HTR-8/SVneo (cell line): ENCODE results near the gene CTU1.

Experiments
- DNase-seq: peaks from one replicate; pipeline ENCODE4 v3.0.0; 2011; ENCODE audit warnings: low spot score, mixed read lengths; ENCODE audit not compliant: insufficient read length
- FAIRE-seq: peaks from 2 replicates; lab custom pipeline; 2011; peaks lifted over from hg19 to GRCh38; lab: Jason Lieb, UNC

Gene CTU1

DNA sequence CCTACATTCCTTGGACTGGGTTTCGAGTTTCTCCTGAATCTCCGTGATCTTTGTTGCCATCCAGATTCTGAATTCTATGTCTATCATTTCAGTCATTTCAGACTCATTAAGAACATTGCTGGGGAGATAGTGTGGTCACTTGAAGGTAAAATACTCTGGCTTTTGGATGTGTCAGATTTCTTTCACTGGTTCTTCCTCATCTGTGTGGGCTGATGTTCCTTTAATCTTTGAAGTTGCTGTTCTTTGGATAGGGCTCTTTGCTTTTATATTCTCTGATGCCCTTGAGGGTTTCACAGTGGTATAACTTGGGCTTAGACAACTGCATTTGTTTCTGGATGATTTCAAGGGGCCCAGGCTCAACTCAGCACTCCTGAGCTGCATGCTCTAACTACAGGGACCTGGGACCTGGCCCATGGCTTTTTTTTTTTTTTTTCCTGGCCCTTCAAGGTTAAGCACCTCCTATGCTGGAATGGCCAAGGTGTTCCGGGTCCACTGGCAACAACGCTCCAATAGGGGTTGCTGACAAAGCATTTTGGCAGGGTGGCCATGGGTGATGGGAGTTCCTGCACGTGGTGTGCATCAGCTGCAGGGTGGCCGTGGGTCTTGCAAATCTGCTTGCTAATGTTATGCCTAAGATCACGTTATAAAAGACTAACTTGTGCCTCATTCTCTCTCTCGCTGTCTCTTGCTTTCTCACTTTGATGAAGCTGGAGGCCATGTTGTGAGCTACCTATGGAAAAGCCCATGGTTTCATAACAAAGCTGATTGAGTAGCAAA lies 28.0 kb upstream of the CTU1 start:
- DNase-seq = no peak

DNA sequence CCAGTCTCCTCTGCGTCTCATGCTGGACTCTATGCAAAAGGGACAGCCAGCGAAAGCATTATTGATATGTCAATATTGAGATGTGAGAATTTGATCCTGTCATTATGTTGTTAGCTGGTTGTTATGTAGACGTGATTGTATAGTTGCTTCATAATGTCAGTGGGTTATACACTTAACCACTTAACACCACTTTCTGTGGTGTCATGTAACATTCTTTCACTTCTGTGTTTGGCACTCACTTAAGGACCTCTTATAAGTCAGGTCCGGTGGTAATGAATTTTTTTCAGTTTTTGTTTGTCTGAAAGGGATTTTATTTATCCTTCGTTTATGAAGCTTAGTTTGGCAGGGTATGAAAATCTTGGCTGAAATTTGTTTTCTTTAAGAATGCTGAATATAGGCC lies 26.8 kb upstream of the CTU1 start:
- FAIRE-seq = no peak
- DNase-seq = no peak

More for the DNA sequence above, 28.0 kb upstream of the CTU1 start:
- FAIRE-seq = no peak

DNA sequence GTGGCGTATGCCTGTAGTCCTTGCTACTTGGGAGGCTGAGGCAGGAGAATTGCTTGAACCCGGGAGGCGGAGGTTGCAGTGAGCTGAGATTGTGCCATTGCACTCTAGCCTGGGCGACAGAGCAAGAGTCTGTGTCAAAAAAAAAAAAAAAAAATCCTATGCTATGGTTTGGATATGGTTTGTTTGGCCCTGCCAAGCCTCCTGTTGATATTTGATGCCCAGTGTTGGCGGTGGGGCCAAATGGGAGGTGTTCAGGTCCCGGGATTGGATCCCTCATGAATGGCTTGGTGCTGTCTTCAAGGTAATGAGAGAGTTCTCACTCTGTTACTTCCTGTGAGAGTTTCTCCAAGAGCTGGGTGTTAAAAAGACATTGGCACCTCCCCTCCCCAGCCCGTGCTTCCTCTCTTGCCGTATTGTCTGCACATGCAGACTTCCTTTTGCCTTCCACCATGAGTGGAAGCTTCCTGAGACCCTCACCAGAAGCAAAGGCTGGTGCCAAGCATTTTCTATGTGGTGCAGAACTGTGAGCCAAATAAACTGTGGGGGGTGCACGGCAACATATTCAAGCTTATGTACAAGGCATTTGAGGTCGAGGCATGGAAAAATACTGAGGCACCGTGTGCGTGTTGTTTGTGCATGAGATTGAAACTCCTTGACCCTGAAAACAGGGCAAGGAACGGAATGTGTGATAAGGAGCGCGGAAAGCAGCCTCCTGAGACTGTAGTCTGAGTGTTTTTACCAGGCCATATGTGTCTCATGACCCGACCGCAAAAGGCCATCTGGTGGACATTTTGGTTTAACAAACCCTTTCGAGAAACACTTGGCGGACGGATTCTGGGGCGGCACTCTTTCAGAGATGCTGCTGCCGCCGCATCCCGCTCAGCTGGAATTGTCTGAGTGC lies 23.8 kb upstream of the CTU1 start:
- DNase-seq (no peak), FAIRE-seq (no peak)

DNA sequence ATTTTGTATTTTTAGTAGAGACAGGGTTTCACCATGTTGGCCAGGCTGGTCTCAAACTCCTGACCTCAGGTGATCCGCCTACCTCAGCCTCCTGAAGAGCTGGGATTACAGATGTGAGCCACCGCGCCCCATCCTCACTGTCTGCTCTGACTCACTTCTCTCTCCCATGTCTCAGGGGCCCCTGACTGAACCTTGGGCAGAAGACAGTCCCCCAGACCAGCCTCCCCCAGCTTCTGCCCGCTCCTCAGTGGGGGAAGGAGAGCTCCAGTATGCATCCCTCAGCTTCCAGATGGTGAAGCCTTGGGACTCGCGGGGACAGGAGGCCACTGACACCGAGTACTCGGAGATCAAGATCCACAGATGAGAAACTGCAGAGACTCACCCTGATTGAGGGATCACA lies 21.5 kb upstream of the CTU1 start:
- DNase-seq = no peak
- FAIRE-seq = no peak

DNA sequence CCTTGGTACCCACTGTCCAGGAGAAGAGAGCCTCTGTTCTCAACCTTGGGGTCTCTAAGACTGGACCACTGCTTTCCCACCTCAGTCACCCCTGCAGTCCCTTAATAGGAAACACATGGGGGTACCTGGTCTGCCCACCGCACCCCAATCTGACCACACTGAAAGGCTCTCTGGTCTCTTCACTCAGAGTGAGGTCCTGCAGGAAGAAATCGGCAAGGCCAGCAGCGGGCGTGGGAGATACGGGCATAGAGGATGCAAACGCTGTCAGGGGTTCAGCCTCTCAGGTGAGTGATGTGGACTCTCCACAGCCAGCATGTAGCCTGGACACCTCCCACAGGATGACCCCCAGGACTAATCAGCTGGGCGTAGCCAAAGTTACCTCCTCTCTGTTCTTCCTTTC lies 20.0 kb upstream of the CTU1 start:
- FAIRE-seq = no peak
- no peak for DNase-seq

DNA sequence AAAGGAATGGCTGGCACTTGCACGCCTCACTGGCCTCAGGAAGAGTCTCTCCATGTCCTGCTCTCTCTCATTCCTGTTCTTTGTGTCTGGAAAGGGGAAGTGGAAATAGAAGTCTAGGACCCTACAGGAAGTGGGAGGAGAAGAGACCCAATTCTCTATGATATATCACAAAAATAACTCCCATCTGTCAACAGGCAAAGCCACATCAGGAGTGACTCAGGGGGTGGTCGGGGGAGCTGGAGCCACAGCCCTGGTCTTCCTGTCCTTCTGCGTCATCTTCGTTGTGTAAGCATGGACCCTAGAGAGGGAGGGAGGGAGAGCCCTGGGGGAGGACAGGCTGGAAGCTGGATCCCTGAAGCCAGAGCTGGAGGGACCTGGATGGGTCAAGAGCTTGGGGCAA lies 19.5 kb upstream of the CTU1 start:
- no peak for FAIRE-seq
- peak; percentile 32 for DNase-seq

DNA sequence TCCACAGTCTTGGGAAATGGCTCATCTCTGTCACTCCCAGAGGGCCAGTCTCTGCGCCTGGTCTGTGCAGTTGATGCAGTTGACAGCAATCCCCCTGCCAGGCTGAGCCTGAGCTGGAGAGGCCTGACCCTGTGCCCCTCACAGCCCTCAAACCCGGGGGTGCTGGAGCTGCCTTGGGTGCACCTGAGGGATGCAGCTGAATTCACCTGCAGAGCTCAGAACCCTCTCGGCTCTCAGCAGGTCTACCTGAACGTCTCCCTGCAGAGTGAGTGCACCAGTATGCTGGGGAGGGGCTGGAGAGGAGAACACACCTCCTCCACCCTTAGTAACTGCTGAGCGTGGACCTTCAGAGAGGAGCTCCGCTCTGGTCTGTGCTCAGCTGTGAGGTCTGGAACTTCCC lies 18.8 kb upstream of the CTU1 start:
- no peak for FAIRE-seq
- no peak for DNase-seq

DNA sequence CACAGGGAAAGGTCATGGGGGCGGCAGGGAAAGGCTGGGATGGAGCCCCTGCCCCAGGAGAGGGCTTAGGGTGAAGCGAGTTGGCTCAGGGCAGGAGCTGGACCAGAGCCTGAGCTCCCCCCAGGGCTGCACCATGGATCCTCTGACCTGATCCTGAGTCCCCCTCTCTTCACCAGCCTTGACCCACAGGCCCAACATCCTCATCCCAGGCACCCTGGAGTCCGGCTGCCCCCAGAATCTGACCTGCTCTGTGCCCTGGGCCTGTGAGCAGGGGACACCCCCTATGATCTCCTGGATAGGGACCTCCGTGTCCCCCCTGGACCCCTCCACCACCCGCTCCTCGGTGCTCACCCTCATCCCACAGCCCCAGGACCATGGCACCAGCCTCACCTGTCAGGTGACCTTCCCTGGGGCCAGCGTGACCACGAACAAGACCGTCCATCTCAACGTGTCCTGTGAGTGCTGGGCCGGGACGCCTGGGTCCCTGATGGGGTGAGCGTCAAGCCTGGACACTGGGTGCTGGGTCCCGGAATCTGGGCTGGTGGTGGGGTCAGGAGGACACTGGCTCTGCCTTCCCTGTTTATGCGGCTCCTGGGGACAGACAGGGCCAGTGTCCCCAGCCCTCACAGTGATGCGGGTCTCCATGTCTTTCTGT lies 17.3 kb upstream of the CTU1 start:
- no peak for FAIRE-seq
- DNase-seq = no peak

DNA sequence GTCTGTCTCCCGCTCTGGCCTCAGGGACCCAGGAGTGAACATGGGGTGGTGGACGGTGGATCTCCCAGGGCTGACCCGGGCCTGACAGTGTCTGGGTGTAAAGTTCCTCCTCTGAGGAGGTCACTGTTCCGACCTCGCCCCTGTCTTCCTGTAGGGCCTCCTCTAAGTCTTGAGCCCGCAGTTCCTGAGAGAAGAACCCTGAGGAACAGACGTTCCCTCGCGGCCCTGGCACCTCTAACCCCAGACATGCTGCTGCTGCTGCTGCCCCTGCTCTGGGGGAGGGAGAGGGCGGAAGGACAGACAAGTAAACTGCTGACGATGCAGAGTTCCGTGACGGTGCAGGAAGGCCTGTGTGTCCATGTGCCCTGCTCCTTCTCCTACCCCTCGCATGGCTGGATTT lies 16.5 kb upstream of the CTU1 start, which contains the start of gene SIGLEC9:
TSS of gene SIGLEC9 (plus strand) at position 178 of the 400 bp plus-strand sequence. CDS start at position 247, 69 bp downstream.
- no peak for FAIRE-seq

DNA sequence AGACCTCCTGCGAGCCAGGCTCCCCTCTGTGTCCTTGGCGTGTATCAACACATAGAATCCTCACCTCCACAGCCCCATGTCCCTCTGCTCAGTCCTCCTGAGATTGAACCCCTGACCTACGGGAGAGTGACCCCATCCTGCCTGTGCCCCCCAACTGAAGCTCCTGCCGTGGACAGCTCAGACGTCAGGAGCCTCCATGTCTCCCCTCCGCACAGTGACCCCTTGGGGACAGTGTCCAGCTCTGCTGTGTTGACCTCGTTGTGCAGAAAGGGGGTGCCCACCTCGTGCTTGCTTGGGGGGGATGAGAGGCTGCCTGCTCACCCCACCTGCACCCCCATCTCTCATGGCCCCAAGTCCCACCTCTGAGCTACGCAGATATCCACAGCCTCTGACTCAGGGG lies 16.0 kb upstream of the CTU1 start:
- FAIRE-seq = no peak
- DNase-seq = no peak

More for the DNA sequence above, 16.5 kb upstream of the CTU1 start, which contains the start of gene SIGLEC9:
- DNase-seq = no peak

DNA sequence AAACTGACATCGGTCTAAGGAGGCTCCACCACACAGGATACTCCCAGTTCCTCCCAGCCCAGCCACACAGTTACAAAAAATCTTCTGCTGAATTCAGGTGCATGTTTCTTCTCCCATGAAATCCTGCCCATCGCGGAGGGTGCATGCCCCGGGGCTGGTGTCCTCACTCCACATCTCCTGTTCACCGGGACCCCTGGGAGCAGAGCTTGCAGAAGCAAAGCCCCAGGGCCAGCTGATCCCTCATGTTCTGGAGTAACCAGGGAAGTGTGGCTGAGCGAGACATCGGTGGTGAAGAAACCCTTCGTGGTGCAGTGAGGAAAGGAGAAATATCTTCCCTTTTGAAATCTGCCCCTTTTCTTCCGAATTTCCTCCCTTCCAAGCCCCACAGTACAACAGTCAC lies 15.6 kb upstream of the CTU1 start:
- DNase-seq (no peak), FAIRE-seq (no peak)

DNA sequence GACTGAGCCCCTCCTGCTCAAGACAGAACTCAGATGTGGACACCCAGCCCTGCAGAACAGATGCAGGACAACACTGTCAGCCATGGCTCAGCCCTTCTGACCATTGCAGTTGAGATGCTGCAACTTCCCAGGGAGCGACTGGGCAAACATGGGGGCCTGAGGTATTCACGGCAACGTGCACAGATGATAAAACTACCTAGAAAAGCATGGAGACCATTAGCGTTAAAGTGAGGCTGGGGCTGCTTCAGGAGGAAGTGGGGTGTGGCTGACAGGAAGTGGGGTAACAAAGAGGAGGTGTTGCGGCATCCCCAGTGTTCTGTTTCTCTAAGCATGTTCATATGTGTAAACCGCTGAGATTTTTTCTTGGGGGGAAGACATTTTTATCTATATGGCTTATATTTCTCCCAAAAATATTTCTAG lies 15.2 kb upstream of the CTU1 start:
- no peak for DNase-seq
- no peak for FAIRE-seq

DNA sequence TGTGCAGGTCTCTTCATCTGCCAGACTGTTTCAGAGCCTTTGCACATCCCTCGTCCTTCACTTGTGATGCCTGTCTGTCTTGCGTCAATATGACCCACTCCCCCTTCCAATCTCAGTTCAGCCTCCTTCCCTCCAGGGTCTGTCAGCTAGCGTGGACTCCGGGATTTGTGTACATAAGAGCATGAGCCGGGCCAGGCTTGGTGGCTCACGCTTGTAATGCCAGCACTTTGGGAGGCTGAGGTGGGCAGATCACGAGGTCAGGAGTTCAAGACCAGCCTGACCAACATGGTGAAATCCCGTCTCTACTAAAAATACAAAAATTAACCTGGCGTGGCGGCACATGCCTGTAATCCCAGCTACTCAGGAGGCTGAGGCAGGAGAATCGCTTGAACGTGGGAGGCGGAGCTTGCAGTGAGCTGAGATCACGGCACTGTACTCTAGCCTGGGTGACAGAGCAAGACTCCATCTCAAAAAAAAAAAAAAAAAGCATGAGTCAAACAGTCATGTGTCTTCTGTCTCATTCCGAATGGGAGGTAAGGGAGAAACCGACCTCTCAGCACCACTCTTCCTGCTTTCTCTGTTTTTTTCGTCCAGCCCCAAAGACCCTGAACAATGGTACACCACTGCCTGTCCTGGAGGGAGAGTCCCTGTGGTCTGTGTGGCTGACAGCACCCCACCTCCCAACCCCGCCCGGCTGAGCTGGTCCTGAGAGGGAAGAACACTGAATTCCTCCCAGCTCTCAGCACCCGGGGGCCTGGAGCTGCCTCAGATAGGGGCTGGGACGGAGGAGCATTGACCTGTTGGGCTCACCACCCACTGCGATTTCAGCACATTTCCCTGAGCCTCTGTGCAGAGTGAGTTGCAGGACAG lies 14.1 kb upstream of the CTU1 start:
- FAIRE-seq (no peak), DNase-seq (no peak)

DNA sequence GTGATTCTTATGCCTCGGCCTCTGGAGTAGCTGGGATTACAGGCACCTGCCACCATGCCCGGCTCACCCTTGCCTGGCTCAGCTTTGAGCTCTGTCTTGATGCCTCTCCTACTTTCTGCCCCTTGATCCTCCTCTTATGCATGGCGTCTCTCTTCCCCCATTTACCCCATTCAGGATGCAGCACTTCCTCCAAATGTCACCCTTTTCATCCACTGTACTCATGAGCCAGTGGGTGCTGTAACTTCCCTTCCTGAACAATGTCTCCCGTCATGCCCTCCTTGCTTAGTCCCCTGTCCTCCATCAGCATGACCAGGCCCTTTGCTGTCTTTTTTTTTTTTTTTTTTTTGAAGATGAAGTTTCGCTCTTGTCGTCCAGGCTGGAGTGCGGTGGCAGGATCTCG lies 13.0 kb upstream of the CTU1 start:
- DNase-seq (no peak), FAIRE-seq (no peak)

DNA sequence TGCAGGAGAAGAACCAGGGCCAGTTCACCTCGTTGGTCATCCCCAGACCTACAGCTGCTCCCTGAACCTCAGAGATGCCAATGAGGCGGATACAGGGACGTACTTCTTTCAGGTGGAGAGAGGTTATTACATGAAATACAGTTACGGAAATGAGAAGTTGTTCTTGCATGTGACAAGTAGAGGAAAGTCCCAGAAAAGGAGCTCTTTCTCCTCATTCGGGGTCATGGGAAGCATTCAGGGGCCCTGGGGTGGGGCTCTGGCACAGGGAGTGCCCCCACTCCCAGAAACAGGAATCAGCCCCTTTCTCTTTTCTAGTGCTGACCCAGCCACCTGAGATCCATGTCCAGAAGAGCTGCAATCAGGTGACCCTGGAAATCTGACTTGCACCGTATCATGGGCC lies 12.0 kb upstream of the CTU1 start:
- DNase-seq = no peak
- no peak for FAIRE-seq

DNA sequence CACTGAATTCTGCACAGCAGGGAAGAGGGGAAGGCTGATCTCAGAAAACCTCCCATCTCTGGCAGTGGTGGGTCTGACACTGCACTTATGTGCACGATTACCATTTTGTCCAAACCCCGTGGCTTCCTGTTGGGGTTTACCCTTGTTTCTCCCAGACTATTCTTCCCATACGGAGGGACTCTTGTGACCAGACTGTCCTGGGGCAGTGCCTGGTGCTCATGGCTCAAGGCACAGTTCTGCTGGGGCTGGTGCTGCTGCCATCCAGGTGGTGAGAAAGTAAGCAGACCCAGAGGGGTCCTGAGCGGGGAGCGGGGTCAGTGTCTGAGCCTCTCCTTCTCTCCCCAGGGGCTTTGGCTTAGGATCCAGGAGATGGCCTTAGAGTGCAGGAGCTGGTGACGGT lies 11.4 kb upstream of the CTU1 start:
- FAIRE-seq (no peak), DNase-seq (no peak)

DNA sequence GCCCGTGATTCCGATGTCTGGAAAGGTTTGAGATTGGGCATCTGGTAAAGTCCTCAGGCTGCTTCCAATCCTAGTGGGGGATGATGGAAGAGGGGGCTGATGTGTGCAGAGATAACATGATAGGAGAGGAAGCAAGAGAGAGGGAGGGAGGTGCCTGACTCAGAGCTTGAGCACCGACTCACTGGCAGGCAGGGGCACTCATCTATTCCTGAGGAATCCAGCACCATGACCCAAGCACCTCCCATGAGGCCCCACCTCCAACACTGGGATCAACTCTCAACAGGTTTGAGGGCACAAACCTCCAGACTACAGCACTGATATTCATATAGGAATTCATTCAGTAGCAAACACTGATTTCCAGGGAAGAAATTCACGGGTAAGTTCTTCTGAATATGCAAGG lies 10.9 kb upstream of the CTU1 start:
- no peak for DNase-seq
- FAIRE-seq = no peak

DNA sequence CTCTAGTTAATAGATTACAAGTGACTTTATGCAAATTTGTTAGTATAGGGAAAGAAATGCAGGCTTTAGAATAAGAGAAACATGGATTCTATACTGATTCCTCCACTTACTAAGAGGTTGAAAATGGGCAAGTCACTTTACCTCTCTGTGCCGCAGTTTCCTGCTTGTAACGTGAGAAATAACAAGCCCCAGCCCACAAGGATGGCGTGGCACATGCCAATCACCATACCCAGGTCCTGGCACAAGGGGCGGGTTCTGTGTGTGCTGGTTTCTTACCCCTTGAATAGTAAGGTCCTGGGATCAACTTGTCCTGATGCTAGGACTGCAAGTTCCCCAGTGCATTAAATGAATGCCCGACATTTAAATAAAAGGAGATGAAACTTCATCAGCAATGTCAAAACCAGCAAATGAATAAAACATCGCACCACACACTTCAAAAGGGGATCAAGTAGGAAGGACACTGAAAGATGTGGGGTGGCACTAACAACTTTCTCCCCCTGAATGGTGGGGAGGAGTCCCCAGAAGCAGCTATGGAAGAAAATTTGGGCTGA lies 8.6 kb upstream of the CTU1 start:
- DNase-seq (no peak), FAIRE-seq (no peak)

DNA sequence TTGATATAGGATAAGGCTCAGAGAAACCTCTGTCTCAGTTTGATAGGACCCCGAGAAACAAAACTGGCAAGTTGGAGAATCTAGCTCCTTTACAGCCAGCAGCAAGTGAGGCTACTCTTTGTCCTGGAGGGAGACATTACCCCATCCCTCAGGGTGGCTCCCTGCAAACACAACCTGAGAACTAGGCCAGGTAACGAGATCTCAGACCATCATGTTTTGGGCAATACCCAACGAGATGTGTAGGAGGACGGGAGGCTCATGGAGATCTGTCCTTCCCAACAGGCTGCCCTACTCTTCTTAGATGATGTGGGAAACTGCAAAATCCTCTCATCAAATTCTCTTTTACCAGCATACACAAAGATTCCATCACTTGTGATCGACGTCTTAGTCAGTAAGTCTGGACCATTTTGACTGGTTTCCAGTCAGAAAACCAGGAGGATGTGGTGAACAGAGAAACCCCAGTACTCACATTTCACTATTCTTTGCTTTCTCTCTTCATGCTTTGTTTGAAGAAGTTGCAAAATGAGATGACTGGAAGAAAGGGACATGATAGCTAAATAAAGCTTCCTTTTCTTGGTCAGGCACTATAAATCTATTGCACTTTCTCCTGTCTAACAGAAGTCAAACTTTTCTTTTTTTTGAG lies 6.0 kb upstream of the CTU1 start:
- DNase-seq (no peak), FAIRE-seq (no peak)
